Measurements from ENCODE around the gene SLC12A7.

DNA sequence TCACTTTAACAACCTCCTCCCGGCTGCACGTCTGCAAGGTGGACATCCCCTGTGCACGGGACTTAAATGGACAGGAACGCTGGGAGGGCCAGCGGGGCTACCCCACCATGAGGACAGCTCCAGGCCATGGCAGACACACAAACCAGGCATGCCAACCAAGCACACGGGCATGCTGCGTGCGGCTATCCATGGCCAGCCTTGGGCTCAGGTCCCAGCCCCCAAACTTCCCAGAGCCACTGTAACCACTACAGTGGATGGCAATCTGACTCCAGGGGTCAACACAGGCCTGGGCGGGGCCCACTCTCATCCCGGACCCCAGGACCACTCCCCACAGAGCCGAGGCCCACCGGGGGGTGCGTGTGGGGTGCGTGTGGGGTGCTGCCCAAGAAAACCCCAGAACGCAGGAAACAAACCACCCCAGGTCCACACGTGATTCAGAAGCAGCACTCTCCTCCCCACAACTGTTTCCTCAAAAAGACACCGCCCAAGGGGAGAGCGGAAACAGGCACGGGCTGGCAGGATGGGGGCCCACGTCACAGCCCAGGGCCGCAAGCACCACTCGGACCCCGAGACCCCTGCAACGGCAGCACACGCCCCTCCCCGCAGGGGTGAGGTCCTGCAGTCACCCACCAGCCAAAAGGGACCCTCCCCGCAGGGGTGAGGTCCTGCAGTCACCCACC is 7.4 kb downstream of the SLC12A7 start:
- TF ChIP-seq POLR2A (IDR thresholded peaks at IDR 0.05): no peak
- TF ChIP-seq, protein P1, sequence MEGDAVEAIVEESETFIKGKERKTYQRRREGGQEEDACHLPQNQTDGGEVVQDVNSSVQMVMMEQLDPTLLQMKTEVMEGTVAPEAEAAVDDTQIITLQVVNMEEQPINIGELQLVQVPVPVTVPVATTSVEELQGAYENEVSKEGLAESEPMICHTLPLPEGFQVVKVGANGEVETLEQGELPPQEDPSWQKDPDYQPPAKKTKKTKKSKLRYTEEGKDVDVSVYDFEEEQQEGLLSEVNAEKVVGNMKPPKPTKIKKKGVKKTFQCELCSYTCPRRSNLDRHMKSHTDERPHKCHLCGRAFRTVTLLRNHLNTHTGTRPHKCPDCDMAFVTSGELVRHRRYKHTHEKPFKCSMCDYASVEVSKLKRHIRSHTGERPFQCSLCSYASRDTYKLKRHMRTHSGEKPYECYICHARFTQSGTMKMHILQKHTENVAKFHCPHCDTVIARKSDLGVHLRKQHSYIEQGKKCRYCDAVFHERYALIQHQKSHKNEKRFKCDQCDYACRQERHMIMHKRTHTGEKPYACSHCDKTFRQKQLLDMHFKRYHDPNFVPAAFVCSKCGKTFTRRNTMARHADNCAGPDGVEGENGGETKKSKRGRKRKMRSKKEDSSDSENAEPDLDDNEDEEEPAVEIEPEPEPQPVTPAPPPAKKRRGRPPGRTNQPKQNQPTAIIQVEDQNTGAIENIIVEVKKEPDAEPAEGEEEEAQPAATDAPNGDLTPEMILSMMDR (IDR thresholded peaks at IDR 0.05): no peak

All from heart left ventricle (tissue), 13 donors.